HCT116 (cell line): ENCODE results near the gene LYL1. TPM values are rescaled to one million over a fixed set of nuclear protein-coding genes. Genes with fewer than 3 reads are reported as not detected.

Experiments used
- ATAC-seq: fragments of 200-7000 bp; cut with Tn5 transposase; 2 replicates; pipeline ENCODE4 v1.9.1; 2020; ENCODE audit warnings: mild to moderate bottlenecking, moderate library complexity
- BruUV-seq: library from RNA; stranded (reverse); fragments of 400-500 nt; replicated peaks from 2 replicates; lab custom pipeline; 2021; lab: Mats Ljungman, UMichigan
- CTCF ChIA-PET: fragments of 300-600 bp; sonication (Branson Sonifier 250); formaldehyde crosslinking; loops from one replicate; lab custom pipeline; 2021; ENCODE audit warnings: antibody characterized with exemption; lab: Charles Lee
- POLR2A ChIA-PET: fragments of 300-600, 350-600 bp; sonication (Branson Sonifier 250); formaldehyde crosslinking; loops from one replicate; lab custom pipeline; 2021; ENCODE audit warnings: antibody characterized with exemption; lab: Charles Lee
- RAD21 ChIA-PET, 2 experiments: fragments of 300-600 bp; sonication (Branson Sonifier 250); formaldehyde crosslinking; loops; one replicate each; lab custom pipeline; 2023; ENCODE audit warnings: low total read pairs in 2 of 2; ENCODE audit not compliant: uncharacterized antibody in 2 of 2, unreplicated experiment in 2 of 2, low non-redundant PET in 1 of 2; lab: Charles Lee
- DNase-seq: peaks from one replicate; pipeline ENCODE4 v3.0.0-alpha.2; 2010; ENCODE audit warnings: low read depth, low spot score
- H2AFZ ChIP-seq: fragments of 200-600 bp; shearing (Covaris generic), sonication (generic); 2 replicates; pipeline ENCODE4 v1.6.1; 2017; ENCODE audit warnings: low read depth, mixed run types, mixed read lengths, antibody characterized with exemption, low read length; ENCODE audit not compliant: poor library complexity, severe bottlenecking
- H3K27ac ChIP-seq: 2 replicates; pipeline ENCODE4 v1.5.1; 2012; ENCODE audit warnings: low read depth, low read length
- H3K27me3 ChIP-seq: fragments of 200-600 bp; sonication (generic); 2 replicates; pipeline ENCODE4 v1.6.1; 2016; ENCODE audit warnings: mixed run types, low read length, mixed read lengths; ENCODE audit not compliant: insufficient read depth
- H3K36me3 ChIP-seq, 2 experiments: fragments of 200-500 bp in 1 of 2; fragments of 200-600 bp in 1 of 2; sonication (Bioruptor generic) in 1 of 2; sonication (generic) in 1 of 2; 2 replicates each; pipeline versions ENCODE4 v1.5.1 to v1.6.1; 2014 to 2016; ENCODE audit warnings: low read length in 2 of 2, inconsistent platforms in 1 of 2, mixed read lengths in 1 of 2, mixed run types in 1 of 2; ENCODE audit not compliant: insufficient read depth in 2 of 2, control insufficient read depth in 1 of 2
- H3K4me1 ChIP-seq, 2 experiments: fragments of 200-600 bp in 1 of 2; sonication (generic) in 1 of 2; 2 replicates each; pipeline versions ENCODE4 v1.5.1 to v1.6.1; 2012 to 2017; ENCODE audit warnings: low read length in 2 of 2, inconsistent platforms in 1 of 2, mild to moderate bottlenecking in 1 of 2, mixed read lengths in 1 of 2, mixed run types in 1 of 2, moderate library complexity in 1 of 2; ENCODE audit not compliant: insufficient read depth in 2 of 2, control insufficient read depth in 1 of 2
- H3K4me2 ChIP-seq: fragments of 200-600 bp; sonication (generic); 2 replicates; pipeline ENCODE4 v1.6.1; 2017; ENCODE audit warnings: mixed run types, low read length, mixed read lengths
- H3K4me3 ChIP-seq, 2 experiments: fragments of 200-600 bp in 1 of 2; sonication (generic) in 1 of 2; replicated peaks in 1 of 2; 2 replicates each; pipeline ENCODE4 v1.5.1; 2011 to 2016; ENCODE audit warnings: low read length in 2 of 2, control low read depth in 1 of 2, low read depth in 1 of 2, mild to moderate bottlenecking in 1 of 2, mixed read lengths in 1 of 2, mixed run types in 1 of 2
- H3K79me2 ChIP-seq: fragments of 200-600 bp; sonication (generic); 2 replicates; pipeline ENCODE4 v1.6.1; 2017; ENCODE audit warnings: mild to moderate bottlenecking, mixed run types, low read length, moderate library complexity, mixed read lengths; ENCODE audit not compliant: insufficient read depth
- H3K9ac ChIP-seq: fragments of 200-600 bp; sonication (generic); 2 replicates; pipeline ENCODE4 v1.6.1; 2016; ENCODE audit warnings: low read length, mixed read lengths
- H3K9me2 ChIP-seq: fragments of 200-600 bp; sonication (generic), shearing (Covaris generic); 2 replicates; pipeline ENCODE4 v1.6.1; 2017; ENCODE audit warnings: mixed run types, mild to moderate bottlenecking, moderate library complexity; ENCODE audit not compliant: insufficient read depth
- H3K9me3 ChIP-seq, 2 experiments: fragments of 200-500 bp in 1 of 2; fragments of 200-600 bp in 1 of 2; sonication (Bioruptor generic) in 1 of 2; sonication (generic) in 1 of 2; 2 replicates each; pipeline ENCODE4 v1.6.1; 2014 to 2017; ENCODE audit warnings: low read length in 2 of 2, mixed read lengths in 2 of 2, inconsistent platforms in 1 of 2, low read depth in 1 of 2, mild to moderate bottlenecking in 1 of 2, mixed run types in 1 of 2, moderate library complexity in 1 of 2; ENCODE audit not compliant: control insufficient read depth in 1 of 2, insufficient read depth in 1 of 2
- H4K20me1 ChIP-seq: fragments of 200-600 bp; sonication (generic), shearing (Covaris generic); 2 replicates; pipeline ENCODE4 v1.6.1; 2017; ENCODE audit warnings: mixed run types, mild to moderate bottlenecking, moderate library complexity; ENCODE audit not compliant: insufficient read depth
- CBX3 ChIP-seq: IDR thresholded peaks from 2 replicates; pipeline ENCODE4 v1.6.1; 2012; ENCODE audit warnings: low read depth
- CEBPB ChIP-seq: IDR thresholded peaks from 2 replicates; pipeline ENCODE4 v1.6.1; 2012; ENCODE audit warnings: low read depth
- CTCF ChIP-seq, 3 experiments: fragments of 200-600 bp in 1 of 3; sonication (generic) in 1 of 3; IDR thresholded peaks in 2 of 3; conservative IDR thresholded peaks in 1 of 3; 2 replicates each; pipeline ENCODE4 v1.5.1; 2012 to 2017; ENCODE audit warnings: low read depth in 2 of 3, low read length in 2 of 3, antibody characterized with exemption in 1 of 3, borderline replicate concordance in 1 of 3, control low read depth in 1 of 3, mild to moderate bottlenecking in 1 of 3, mixed read lengths in 1 of 3, mixed run types in 1 of 3, moderate library complexity in 1 of 3; ENCODE audit not compliant: insufficient read depth in 1 of 3
- EZH2phosphoT487 ChIP-seq: fragments of 200-600 bp; IDR thresholded peaks from 2 replicates; pipeline ENCODE4 v1.6.1; 2018; ENCODE audit warnings: antibody characterized with exemption, borderline replicate concordance
- FOSL1 ChIP-seq: IDR thresholded peaks from 2 replicates; pipeline ENCODE4 v1.6.1; 2012; ENCODE audit warnings: low read depth
- JUND ChIP-seq: IDR thresholded peaks from 2 replicates; pipeline ENCODE4 v1.6.1; 2012
- MAX ChIP-seq: IDR thresholded peaks from 2 replicates; pipeline ENCODE4 v1.6.1; 2012
- RAD21 ChIP-seq: IDR thresholded peaks from 2 replicates; pipeline ENCODE4 v1.6.1; 2012; ENCODE audit warnings: low read depth, mild to moderate bottlenecking
- SIN3A ChIP-seq: IDR thresholded peaks from 2 replicates; pipeline ENCODE4 v1.6.1; 2012; ENCODE audit warnings: low read depth
- SP1 ChIP-seq: IDR thresholded peaks from 2 replicates; pipeline ENCODE4 v1.6.1; 2012; ENCODE audit warnings: low read depth
- YY1 ChIP-seq: IDR thresholded peaks from 2 replicates; pipeline ENCODE4 v1.6.1; 2011; ENCODE audit warnings: low read length, low read depth, moderate library complexity, mild to moderate bottlenecking; ENCODE audit not compliant: insufficient replicate concordance; ENCODE audit errors: extremely low read depth
- ZBTB33 ChIP-seq: IDR thresholded peaks from 2 replicates; pipeline ENCODE4 v1.6.1; 2011; ENCODE audit warnings: mild to moderate bottlenecking, low read length, moderate library complexity; ENCODE audit not compliant: insufficient replicate concordance; ENCODE audit errors: extremely low read depth
- ZFX ChIP-seq: fragments of 450-650 bp; IDR thresholded peaks from 2 replicates; pipeline ENCODE4 v1.6.1; 2017
- intact Hi-C: fragments of 100-400 bp; cut with micrococcal nuclease; formaldehyde crosslinking; loops from 2 replicates; pipeline ENCODE4 v1.10.0; 2022
- total RNA-seq: library from RNA; stranded (reverse); gene quantifications from one replicate; pipeline ENCODE4 v1.2.1, GENCODE V29; 2021; ENCODE audit not compliant: unreplicated experiment

LYL1 gene
- total RNA-seq, 1 experiment from 2014 or later = 2.6 TPM

- Histone ChIP-seq H4K20me1 (no peaks in the 10 kb centered on the region), H2AFZ (no peak overlapping the region), H3K9me3 (no peaks in the 10 kb centered on the region), H3K4me1 (peaks cover 17 to 29% of the 10 kb centered on the region in 2 experiments), H3K36me3 (no peaks in the 10 kb centered on the region), H3K27ac (no peak overlapping the region), H3K79me2 (no peaks in the 10 kb centered on the region), H3K9ac (no peak overlapping the region), H3K9me2 (no peaks in the 10 kb centered on the region), H3K27me3 (no peaks in the 10 kb centered on the region), H3K4me3 (no peak overlapping the region), H3K4me2 (no peak overlapping the region)
- no peak for ATAC-seq
- TF ChIP-seq RAD21 (no peak), ZBTB33 (no peak), YY1 (no peak)
- BruUV-seq = no TSS peak
- intact Hi-C loops = no loop called here
- no peak for DNase-seq
- ChIA-PET CTCF (no interaction called here), POLR2A (interaction anchor here (1.3 kb wide), 1 partner anchor 10 kb away, joined by 3 read pairs; no protein-coding TSS in a partner anchor), RAD21 (no interaction called here)
Measured at GRCh38 chr19:13064092-13064489, 38.6 kb downstream of the LYL1 start.

GRCh38 chr19:13063461-13064091 is 39.1 kb downstream of the LYL1 start:
- CTCF ChIA-PET = no interaction called here
- no peaks in the 10 kb centered on the region for H3K79me2 ChIP-seq
- no peak overlapping the region for H2AFZ ChIP-seq
- H3K9ac ChIP-seq = no peak overlapping the region
- peaks cover 22 to 34% of the 10 kb centered on the region in 2 experiments for H3K4me1 ChIP-seq
- no peak overlapping the region for H3K4me3 ChIP-seq
- BruUV-seq = no TSS peak
- no peaks in the 10 kb centered on the region for H4K20me1 ChIP-seq
- H3K9me2 ChIP-seq = no peaks in the 10 kb centered on the region
- H3K27me3 ChIP-seq = no peaks in the 10 kb centered on the region
- H3K36me3 ChIP-seq = no peaks in the 10 kb centered on the region
- H3K4me2 ChIP-seq = no peak overlapping the region
- RAD21 ChIA-PET = no interaction called here
- H3K9me3 ChIP-seq = no peaks in the 10 kb centered on the region
- intact Hi-C loops = no loop called here
- POLR2A ChIA-PET = interaction anchor here (1.3 kb wide), 1 partner anchor 10 kb away, joined by 3 read pairs; no protein-coding TSS in a partner anchor
- H3K27ac ChIP-seq = no peak overlapping the region
- ATAC-seq (no peak), DNase-seq (no peak)
- no peak for TF ChIP-seq CTCF (IDR thresholded peaks at IDR 0.05 in 2 of 3, conservative IDR thresholded peaks at IDR 0.05 in 1 of 3; ENCODE audit: borderline replicate concordance in 1 of 3, insufficient read depth in 1 of 3, low read depth in 2 of 3, low read length in 2 of 3)
- TF ChIP-seq YY1 = no peak
- TF ChIP-seq EZH2phosphoT487 = no peak
- TF ChIP-seq SIN3A = no peak
- no peak for TF ChIP-seq FOSL1
- no peak for TF ChIP-seq ZBTB33
- no peak for TF ChIP-seq MAX
- no peak for TF ChIP-seq ZFX
- TF ChIP-seq SP1 = no peak
- no peak for TF ChIP-seq CEBPB
- no peak for TF ChIP-seq JUND
- TF ChIP-seq CBX3 = no peak
